A673 (cell line): ENCODE results near the gene ARCN1. TPM values are rescaled to one million over a fixed set of nuclear protein-coding genes. Genes with fewer than 3 reads are reported as not detected.
A peak's percentile ranks its signal among the peaks of the same experiment; 100 is the strongest.

ENCODE experiments used
- Bru-seq: library from RNA; stranded (reverse); fragments of 400-500 nt; gene quantifications from one replicate; lab custom pipeline; 2021; lab: Mats Ljungman, UMichigan
- BruChase-seq, 2 experiments: library from RNA; stranded (reverse); fragments of 400-500 nt; gene quantifications; one replicate each; lab custom pipeline; 2021; lab: Mats Ljungman, UMichigan
- BruUV-seq: library from RNA; stranded (reverse); fragments of 400-500 nt; replicated peaks from 2 replicates; lab custom pipeline; 2021; lab: Mats Ljungman, UMichigan
- CTCF ChIA-PET: fragments of 300-600 bp; sonication (Branson Sonifier 250); formaldehyde crosslinking; loops from one replicate; lab custom pipeline; 2022; ENCODE audit warnings: antibody characterized with exemption; lab: Charles Lee
- POLR2A ChIA-PET: fragments of 300-600 bp; sonication (Branson Sonifier 250); formaldehyde crosslinking; loops from one replicate; lab custom pipeline; 2022; ENCODE audit warnings: antibody characterized with exemption; ENCODE audit not compliant: low non-redundant PET; lab: Charles Lee
- DNase-seq: peaks from one replicate; pipeline ENCODE4 v3.0.0-alpha.2; 2015; ENCODE audit warnings: low spot score
- H3K27ac ChIP-seq: fragments of 200-600 bp; sonication (generic); 2 replicates; pipeline ENCODE4 v1.5.1; 2016; ENCODE audit warnings: mixed run types, low read depth, mild to moderate bottlenecking, mixed read lengths, antibody characterized with exemption, low read length; ENCODE audit not compliant: poor library complexity, severe bottlenecking
- H3K27me3 ChIP-seq: fragments of 200-600 bp; sonication (generic); replicated peaks from 2 replicates; pipeline ENCODE4 v1.6.1; 2017; ENCODE audit warnings: mixed run types, low read depth, mild to moderate bottlenecking, mixed read lengths, antibody characterized with exemption, low read length; ENCODE audit not compliant: insufficient read depth, poor library complexity
- H3K36me3 ChIP-seq: fragments of 200-600 bp; sonication (generic); 2 replicates; pipeline ENCODE4 v1.6.1; 2016; ENCODE audit warnings: mixed run types, mild to moderate bottlenecking, mixed read lengths, antibody characterized with exemption, low read length; ENCODE audit not compliant: insufficient read depth, poor library complexity, severe bottlenecking
- H3K4me1 ChIP-seq: fragments of 200-600 bp; sonication (generic); 2 replicates; pipeline ENCODE4 v1.6.1; 2017; ENCODE audit warnings: mixed run types, mild to moderate bottlenecking, mixed read lengths, antibody characterized with exemption, low read length; ENCODE audit not compliant: insufficient read depth, poor library complexity, severe bottlenecking
- H3K4me3 ChIP-seq: fragments of 200-600 bp; sonication (generic); 2 replicates; pipeline ENCODE4 v1.5.1; 2016; ENCODE audit warnings: low read depth, mixed run types, mild to moderate bottlenecking, mixed read lengths, low read length; ENCODE audit not compliant: poor library complexity, severe bottlenecking
- H3K9me3 ChIP-seq: fragments of 200-600 bp; sonication (generic); 2 replicates; pipeline ENCODE4 v1.6.1; 2016; ENCODE audit warnings: mixed run types, low read depth, mild to moderate bottlenecking, mixed read lengths, antibody characterized with exemption, low read length; ENCODE audit not compliant: poor library complexity, severe bottlenecking
- EZH2 ChIP-seq: fragments of 200-600 bp; sonication (generic); IDR thresholded peaks from 2 replicates; pipeline ENCODE4 v1.6.1; 2017; ENCODE audit warnings: borderline replicate concordance, low read depth, mild to moderate bottlenecking, mixed read lengths, antibody characterized with exemption, low read length; ENCODE audit not compliant: poor library complexity, severe bottlenecking
- intact Hi-C: fragments of 100-400 bp; cut with micrococcal nuclease; formaldehyde crosslinking; loops from one replicate; pipeline ENCODE4 v1.10.0; 2022; ENCODE audit not compliant: unreplicated experiment
- long read RNA-seq: library from polyadenylated mRNA; stranded (forward); transcript quantifications from one replicate; pipeline ENCODE4 v2.0.0, GENCODE V29; 2022
- total RNA-seq: library from RNA; stranded (reverse); gene quantifications from 2 replicates; pipeline ENCODE4 v1.2.3, GENCODE V29; 2021
- TF ChIP-seq, protein P1 (sequence below): fragments of 300-800, 200-600 bp; sonication (generic); conservative IDR thresholded peaks from 2 replicates; pipeline ENCODE4 v1.5.1; 2017; ENCODE audit warnings: low read depth, mild to moderate bottlenecking, antibody characterized with exemption, low read length, moderate library complexity, mixed read lengths

Gene ARCN1
- 217 and 220 TPM in 2 replicates for total RNA-seq
- Bru-seq, nascent RNA = percentile 93 among the genes with signal in this experiment
- BruChase-seq, experiment 1, labeled RNA remaining after a 2-hour chase = percentile 97 among the genes with signal in this experiment
- percentile 99 among the genes with signal in this experiment for BruChase-seq, experiment 2, labeled RNA remaining after a 6-hour chase
- long read RNA-seq, full-length matches to known transcripts = 301 of 349 reads
- long read RNA-seq, partial matches to known transcripts = 30 of 349 reads
- long read RNA-seq, other reads (novel, unspliced or antisense) = 18 of 349 reads

DNA sequence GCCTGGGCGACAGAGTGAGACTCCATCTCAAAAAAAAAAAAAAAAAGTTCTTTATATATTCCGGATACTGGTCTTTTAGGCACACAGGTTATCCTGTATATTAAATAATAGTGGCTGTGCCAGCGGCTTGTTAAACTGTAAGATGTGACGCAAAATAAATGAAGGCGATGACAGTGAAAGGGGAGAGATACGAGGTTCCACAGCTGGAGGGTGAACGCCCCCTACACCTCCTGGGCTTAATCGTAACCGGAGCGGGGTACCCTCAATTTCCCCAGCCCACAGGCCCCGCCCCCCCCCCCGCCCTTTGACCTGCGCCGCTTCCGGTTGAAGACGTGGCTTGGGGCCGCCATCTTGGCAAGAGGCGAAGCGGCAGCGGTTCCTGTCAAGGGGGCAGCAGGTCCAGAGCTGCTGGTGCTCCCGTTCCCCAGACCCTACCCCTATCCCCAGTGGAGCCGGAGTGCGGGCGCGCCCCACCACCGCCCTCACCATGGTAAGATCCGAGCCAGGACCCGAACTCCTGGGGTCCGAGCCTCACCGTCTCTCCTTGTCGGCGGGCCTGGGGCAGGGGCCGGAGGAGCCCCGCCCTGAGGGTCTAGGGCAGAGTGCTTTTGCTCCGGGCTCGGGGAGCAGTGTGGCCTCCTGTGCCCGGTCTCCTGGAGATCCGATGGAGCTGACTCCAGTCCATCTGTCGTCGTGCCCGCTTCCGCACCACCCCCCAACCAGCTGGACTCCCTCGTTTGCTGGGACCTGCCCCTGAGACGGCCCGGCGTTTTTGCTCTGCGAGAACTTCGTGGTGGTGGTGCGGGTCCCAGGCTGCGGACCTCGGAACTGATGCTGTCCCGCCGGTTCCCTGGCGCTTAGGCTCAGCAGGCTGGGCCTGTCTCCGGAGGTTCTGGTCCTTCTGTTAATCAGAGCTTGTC lies at the start of gene ARCN1:
Gene ARCN1, plus strand, starts transcription at position 349 of the 920 bp plus-strand sequence. Its CDS starts 139 bp downstream, at position 488.
- Histone ChIP-seq H3K27me3 (no peaks in the 10 kb centered on the region), H3K4me3 (peak within 1 kb of the TSS; percentile 100), H3K36me3 (no peaks in the 10 kb centered on the region), H3K27ac (peak within 1 kb of the TSS; percentile 98), H3K9me3 (no peaks in the 10 kb centered on the region), H3K4me1 (peaks cover 28% of the 10 kb centered on the region)
- POLR2A ChIA-PET = interaction anchor here (0.7 kb wide), 1 partner anchor 45 kb away, joined by 10 read pairs; no protein-coding TSS in a partner anchor
- intact Hi-C loops = no loop called here
- TF ChIP-seq, protein P1, sequence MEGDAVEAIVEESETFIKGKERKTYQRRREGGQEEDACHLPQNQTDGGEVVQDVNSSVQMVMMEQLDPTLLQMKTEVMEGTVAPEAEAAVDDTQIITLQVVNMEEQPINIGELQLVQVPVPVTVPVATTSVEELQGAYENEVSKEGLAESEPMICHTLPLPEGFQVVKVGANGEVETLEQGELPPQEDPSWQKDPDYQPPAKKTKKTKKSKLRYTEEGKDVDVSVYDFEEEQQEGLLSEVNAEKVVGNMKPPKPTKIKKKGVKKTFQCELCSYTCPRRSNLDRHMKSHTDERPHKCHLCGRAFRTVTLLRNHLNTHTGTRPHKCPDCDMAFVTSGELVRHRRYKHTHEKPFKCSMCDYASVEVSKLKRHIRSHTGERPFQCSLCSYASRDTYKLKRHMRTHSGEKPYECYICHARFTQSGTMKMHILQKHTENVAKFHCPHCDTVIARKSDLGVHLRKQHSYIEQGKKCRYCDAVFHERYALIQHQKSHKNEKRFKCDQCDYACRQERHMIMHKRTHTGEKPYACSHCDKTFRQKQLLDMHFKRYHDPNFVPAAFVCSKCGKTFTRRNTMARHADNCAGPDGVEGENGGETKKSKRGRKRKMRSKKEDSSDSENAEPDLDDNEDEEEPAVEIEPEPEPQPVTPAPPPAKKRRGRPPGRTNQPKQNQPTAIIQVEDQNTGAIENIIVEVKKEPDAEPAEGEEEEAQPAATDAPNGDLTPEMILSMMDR = no peak
- TF ChIP-seq EZH2 = no peak
- peak; percentile 89 for DNase-seq
- CTCF ChIA-PET = no interaction called here
- no TSS peak for BruUV-seq

DNA sequence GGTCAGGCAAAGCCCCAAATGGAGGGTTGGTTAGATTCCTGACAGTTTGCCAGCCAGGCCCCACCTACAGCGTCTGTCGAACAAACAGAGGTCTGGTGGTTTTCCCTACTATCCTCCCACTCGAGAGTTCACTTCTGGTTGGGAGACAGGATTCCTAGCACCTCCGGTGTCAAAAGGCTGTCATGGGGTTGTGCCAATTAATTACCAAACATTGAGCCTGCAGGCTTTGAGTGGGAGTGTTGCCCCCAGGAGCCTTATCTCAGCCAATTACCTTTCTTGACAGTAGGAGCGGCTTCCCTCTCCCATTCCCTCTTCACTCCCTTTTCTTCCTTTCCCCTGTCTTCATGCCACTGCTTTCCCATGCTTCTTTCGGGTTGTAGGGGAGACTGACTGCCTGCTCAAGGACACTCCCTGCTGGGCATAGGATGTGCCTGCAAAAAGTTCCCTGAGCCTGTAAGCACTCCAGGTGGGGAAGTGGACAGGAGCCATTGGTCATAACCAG lies 49.6 kb upstream of the ARCN1 start:
- no peaks in the 10 kb centered on the region for H3K4me1 ChIP-seq
- H3K27me3 ChIP-seq = no peaks in the 10 kb centered on the region
- no peak overlapping the region for H3K27ac ChIP-seq
- peak; percentile 52 for DNase-seq
- H3K36me3 ChIP-seq = peaks cover 71% of the 10 kb centered on the region
- BruUV-seq = no TSS peak
- ChIA-PET POLR2A (no interaction called here), CTCF (interaction anchor here (0.8 kb wide), 1 partner anchor 227 kb away, joined by 4 read pairs; no protein-coding TSS in a partner anchor)
- H3K4me3 ChIP-seq = no peak overlapping the region
- H3K9me3 ChIP-seq = no peaks in the 10 kb centered on the region
- intact Hi-C loops = no loop called here
- TF ChIP-seq, protein P1 = peak; percentile 57
- TF ChIP-seq EZH2 = no peak

DNA sequence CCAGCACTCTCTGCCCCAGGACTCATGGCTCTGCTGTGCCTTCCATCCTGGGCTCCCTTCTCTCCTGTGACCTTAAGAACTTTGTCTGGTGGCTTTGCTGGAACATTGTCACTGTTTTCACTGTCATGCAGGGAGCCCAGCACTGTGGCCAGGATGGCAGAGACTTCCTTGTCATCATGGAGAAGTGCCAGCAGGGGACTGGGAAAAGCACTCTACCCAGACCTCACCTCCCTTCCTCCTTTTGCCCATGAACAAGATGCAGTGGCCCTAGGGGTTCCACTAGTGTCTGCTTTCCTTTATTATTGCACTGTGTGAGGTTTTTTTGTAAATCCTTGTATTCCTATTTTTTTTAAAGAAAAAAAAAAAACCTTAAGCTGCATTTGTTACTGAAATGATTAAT lies 47.9 kb upstream of the ARCN1 start:
- CTCF ChIA-PET = interaction anchor here (1.5 kb wide), 1 partner anchor 36 kb away, joined by 4 read pairs; no protein-coding TSS in a partner anchor
- TF ChIP-seq, protein P1 = no peak
- no peak for TF ChIP-seq EZH2
- DNase-seq = no peak
- H3K27me3 ChIP-seq = no peaks in the 10 kb centered on the region
- POLR2A ChIA-PET = no interaction called here
- H3K4me1 ChIP-seq = no peaks in the 10 kb centered on the region
- BruUV-seq = no TSS peak
- no peaks in the 10 kb centered on the region for H3K9me3 ChIP-seq
- H3K4me3 ChIP-seq = no peak overlapping the region
- H3K27ac ChIP-seq = no peak overlapping the region
- peaks cover 59% of the 10 kb centered on the region for H3K36me3 ChIP-seq
- intact Hi-C loops = no loop called here
